OCI-M2 (cell line): ENCODE measurements around the gene LGALS9.
A peak's percentile ranks its signal among the peaks of the same experiment; 100 is the strongest.

Experiments used
- DNase-seq: peaks from one replicate; lab custom pipeline; 2025; ENCODE audit not compliant: unreplicated experiment; lab: John Stamatoyannopoulos, UW

The LGALS9 gene

DNA sequence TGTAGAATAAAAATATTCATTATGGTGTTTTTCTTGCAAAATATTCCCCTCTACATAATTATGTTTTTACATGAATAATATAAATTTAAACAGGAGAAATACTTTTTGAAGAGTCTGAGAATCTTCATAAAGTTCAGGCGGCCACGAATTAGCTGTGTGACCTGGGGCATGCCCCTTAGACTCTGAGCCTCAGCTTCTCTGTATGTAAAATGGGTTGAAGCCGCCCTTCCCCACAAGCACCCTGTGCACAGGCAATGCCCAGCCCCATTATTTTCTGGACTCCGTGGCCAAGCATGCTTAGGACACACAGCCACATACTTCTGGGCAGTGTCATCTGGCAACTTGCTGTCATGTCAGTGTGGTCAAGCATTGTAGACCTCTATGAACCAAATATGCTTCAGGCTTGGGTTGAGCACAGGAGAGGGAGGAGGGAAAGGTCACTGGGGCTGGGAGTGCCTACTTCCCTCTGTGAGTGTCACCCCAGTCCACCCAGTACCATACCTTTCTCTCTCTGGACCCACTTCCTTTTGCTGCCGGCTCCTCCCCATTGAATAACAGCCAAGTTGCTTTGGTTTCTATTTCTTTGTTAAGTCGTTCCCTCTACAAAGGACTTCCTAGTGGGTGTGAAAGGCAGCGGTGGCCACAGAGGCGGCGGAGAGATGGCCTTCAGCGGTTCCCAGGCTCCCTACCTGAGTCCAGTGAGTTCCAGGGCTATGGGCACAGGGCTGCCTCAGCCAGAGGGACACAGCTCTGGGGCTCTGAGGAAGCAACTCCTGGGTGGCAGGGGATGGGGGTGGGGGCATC is at the start of gene LGALS9:
Gene LGALS9, plus strand, starts transcription at position 582 of the 804 bp plus-strand sequence. Its CDS starts 78 bp downstream, at position 660.
- no peak for DNase-seq

DNA sequence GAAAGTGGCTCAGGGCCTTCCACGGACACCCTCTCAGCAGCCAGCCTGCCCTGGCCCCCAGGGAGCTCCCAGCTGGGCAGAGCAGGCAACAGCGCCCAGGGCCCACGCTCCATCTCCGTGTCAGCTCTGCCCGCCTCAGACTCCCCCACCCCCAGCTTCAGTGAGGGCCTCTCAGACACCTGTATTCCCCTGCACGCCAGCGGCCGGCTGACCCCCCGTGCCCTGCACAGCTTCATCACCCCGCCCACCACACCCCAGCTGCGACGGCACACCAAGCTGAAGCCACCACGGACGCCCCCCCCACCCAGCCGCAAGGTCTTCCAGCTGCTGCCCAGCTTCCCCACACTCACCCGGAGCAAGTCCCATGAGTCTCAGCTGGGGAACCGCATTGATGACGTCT is 48.3 kb upstream of the LGALS9 start:
- no peak for DNase-seq

DNA sequence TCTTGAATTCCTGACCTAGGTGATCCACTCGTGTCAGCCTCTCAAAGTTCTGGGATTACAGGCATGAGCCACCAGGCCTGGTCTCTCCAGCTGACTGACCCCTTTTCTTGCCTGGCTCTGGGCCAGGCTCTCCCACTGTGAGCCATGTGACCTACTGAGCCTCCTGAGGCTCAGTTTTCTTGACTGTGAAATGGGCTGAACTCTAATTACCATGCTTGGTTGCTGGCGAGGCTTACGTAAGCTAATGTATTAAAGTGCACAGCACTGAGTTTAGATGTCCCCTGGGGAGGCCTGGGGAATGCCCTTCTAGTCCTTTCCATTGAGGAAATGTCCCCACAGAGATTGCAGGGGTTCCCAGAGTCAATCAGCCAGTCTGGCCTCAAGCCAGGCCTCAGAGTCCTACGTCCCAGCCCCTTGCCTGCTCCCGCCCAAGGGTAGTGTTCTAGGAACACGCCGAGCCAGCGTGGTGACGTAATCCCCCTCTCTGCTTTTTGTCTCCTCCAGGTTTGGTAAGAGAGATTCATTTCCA is 45.8 kb upstream of the LGALS9 start:
- no peak for DNase-seq

DNA sequence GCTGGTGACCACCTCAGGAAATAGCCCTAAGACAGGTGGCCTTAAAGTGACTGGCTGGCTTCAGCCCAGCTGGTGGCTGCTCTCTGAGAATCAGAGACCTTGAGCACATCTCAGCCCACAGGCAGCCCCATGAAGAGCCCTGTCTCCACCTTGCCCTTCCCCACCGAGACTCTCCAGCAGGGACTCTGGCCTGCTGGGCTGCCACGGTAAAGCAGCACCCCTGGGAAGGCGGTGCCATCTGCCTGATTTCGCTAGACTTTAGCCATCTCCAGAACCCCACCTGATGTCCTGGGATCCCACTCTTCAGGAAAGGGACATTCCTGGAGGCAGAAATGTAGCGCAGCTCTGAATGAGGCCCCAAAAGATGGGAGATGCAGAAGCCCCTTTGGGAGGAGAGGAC is 45.2 kb upstream of the LGALS9 start:
- DNase-seq, result no peak

DNA sequence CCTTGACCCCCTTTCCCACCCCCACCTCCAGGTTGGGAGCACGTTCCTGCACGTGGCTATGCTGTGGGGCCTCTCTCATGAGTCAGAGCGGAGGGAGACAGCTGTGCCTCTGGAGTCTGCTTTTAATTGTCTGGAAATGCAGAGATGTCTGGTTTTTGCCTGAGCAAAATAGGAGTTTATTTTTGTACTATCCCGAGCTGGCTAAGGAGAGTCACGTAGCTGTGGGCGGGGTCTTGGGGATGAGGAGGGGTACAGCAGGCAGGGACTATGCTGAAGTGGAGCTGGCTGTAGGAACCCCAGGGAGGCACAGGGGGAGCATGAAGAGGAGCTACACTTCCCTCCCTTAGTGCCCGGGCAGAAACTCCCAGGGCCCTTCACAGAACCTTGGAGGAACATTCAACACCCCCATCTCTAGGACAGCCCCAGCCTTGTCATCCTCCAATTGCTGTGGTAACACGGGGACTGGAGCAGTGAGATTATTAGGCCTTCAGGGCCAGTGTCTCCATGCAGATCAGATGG is 44.7 kb upstream of the LGALS9 start:
- DNase-seq, result no peak

DNA sequence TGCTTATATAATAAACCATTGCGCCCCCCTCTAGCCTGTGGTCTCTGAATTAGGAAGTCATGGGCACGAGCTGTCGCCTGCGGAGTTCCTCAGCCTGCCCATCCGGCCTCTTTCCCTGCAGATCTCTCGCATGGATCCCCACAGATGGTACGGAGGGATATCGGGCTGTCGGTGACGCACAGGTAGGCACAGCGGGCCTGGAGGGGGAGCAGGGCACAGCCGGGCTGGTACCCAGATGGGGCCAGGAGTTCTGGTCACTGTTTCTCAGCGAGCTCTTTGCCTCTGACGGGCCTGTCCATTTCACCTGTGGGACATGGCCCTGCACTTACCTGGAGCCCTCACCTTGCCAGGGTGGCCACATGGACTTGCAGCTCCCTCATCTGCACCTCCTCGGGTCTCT is 42.6 kb upstream of the LGALS9 start:
- no peak for DNase-seq

DNA sequence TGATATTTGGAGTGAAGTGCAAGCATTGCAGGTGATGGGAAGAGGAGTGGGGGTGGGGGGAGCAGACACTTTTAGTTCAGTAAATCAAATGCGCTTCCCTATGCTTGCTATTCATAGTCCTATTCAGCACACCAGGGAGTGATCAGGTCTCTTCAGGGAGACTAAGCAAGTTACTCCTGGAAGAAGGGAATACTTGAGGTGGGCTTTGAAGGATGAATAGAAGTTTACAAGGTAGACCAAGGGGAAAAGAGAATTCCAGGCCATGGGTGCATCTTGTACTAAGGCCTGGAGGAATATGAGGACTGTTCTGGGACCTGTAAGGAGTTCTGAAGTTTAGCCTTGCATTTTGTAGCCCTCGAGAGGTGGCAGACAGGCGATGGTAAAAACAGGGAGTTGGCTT is 40.1 kb upstream of the LGALS9 start:
- DNase-seq, result no peak

DNA sequence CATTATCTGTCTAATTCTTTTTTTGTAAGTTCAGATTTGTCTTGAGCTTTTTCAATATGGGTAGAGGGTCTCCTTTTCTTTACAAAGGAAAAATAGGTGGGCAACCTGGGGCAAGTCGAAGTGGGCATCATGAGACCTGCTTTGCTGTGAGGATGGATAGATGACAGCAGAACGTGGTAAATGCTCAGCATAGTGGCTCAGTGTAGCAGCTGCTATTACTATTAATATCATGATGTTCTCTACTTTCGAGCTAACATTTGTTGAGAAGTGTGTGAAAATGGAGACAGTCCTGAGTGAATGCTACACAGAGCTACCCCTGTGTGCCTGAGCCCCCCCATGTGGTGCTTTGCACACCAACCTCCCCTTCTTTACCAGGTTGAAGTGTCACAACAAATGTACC is 39.0 kb upstream of the LGALS9 start:
- DNase-seq, result no peak

DNA sequence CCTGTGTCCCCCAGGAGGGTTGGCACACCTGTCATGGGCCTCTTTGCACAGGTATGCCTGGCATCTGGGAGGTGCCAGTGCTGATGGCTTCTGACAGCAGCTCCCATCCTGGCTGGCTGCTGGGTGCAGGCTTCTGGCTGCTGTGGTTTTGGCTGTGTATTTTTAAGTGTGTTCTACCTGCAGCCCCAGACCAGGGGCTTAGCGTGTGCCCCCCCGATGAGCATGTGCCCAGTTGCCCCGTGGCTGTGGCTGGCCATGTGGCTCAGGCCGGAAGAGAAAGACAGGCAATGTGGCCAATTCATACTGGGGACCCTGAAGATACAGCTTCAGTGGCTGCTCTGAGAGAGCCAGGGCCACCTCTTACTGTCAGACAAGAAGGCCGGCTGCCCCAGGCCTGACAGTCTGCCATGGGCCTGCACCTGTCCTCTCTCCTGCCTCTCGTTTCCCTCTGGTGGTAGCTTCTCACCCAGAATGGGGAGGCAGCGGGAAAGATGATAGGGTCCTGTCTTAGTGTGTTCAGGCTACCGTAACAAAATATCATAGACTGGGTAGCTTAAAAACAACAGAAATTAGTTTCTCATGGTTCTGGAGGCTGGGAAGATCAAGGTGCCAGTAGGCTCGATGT is 37.6 kb upstream of the LGALS9 start:
- DNase-seq, result no peak

DNA sequence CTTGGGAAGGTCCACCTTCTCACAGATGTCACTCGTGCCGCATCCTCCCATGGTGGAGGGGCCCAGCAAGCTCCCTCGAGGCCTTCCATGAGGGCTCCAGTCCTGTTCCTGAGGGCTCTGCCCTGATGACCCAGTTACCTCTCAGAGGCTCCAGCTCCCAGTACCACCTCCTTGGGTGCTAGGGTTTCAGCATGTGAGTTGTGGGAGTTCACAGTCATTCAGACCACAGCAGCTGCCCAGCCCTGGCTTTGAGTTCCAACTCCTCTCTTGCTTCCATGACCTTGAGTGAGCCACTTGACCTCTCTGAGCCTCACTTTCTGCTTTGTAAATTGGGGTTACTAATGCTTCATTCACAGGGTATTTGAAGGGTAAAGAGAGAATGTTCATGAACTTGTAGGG is 37.1 kb upstream of the LGALS9 start:
- no peak for DNase-seq

DNA sequence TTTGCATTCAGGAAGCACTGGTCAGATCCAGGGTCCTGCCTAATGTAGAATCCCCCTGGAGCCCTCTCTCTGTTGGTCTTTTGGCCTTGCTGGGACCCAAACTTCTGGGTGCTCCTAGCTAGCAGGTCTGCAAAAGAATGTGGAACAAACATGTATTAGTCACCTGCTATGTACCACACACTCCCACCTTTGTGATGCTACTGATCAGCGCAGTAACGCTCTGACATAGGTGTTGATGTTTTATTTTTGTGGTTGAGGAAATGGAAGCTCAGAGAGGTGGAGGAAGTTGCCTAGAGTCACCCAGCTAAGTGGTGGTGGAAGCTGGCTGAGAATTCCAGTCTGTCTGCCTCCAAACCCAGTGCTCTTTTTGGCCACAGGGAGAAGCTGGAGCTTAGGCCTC is 35.8 kb upstream of the LGALS9 start:
- DNase-seq, result no peak

DNA sequence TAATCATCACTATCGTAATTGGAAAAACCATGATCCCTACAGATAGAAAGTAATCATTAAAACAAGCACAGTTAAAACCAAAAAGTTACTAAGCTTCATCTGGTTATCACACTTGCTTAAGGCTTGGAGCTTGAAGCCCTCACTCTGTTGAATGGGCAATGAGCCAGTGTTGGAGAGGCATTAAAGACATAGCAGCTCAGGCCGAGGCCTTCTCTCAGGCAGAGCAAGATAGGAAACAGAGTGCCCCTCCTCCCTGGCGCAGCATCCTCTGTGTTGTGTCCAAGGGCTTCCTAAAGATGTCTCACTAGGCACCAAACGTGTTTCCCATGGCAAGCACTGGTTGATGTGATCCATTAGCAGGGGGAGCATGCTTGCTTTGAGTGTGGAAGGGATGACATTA is 34.9 kb upstream of the LGALS9 start:
- no peak for DNase-seq

DNA sequence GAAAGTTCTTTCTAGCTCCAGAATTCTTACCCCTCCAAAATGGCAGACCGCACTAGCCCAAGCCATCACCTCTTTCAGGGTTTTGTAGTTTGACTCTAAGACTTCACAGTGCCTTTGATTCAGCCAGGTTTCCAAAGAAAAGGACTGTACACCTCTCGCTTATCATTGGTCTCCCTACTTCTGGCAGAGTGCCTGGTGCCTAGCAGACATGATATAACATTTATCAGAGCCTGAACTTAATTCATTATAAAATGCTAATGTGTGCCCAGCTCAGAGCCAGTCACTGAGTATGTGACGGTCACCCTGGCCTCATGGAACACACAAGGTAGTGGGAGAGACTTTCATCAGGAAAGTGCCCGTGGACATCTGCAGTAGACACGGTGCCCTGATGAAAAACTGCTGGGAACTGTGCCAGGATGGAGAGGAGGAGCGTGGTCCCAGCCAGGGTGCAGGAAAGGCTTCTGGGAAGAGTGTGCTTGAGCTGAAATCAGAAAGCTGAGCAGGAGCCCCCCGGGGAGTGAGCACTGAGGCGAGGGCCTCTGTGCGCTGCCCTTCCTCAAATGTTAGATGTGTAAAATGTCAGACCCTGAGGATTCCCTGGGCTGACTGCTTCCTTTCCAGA is 34.3 kb upstream of the LGALS9 start:
- no peak for DNase-seq

DNA sequence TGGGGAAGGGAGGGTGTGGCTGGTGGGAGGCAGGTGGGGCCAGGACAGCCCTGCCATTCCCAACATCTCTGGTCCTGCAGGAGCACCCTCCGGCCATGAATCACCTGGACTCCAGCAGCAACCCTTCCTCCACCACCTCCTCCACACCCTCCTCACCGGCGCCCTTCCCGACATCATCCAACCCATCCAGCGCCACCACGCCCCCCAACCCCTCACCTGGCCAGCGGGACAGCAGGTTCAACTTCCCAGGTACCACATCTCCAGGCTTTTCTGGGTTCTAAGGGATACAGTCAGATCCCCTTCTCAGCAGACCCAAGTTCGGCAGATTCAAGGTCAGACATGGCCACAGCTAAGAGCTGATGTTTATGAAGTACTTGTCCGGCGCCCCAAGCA is 33.8 kb upstream of the LGALS9 start:
- no peak for DNase-seq

DNA sequence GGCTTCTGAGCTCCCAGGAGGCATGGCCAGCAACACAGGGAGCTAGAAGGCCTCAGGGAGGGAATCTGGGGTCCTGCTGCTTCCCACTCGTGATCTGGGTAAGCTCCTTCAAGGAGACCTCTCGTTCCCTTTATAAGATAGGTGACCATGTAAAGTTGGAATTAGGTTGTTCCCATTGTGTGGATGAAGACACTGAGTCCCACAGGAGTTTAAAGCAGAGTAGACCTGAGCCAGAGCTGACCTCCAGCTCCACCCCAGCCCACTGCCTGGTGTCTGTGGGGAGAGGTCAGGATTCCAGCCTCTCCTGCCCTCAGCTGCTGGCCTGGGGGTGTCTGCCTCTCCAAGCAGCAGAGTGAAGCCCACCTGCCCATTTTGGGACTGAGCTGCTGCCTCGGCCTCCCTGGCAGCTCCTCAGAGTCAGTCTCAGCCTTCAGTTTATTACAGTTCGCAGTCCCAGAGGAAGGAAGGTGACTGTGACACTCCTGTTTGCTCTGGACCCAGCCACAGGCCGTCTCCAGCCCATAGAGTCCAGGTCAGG is 33.1 kb upstream of the LGALS9 start:
- DNase-seq, result no peak

DNA sequence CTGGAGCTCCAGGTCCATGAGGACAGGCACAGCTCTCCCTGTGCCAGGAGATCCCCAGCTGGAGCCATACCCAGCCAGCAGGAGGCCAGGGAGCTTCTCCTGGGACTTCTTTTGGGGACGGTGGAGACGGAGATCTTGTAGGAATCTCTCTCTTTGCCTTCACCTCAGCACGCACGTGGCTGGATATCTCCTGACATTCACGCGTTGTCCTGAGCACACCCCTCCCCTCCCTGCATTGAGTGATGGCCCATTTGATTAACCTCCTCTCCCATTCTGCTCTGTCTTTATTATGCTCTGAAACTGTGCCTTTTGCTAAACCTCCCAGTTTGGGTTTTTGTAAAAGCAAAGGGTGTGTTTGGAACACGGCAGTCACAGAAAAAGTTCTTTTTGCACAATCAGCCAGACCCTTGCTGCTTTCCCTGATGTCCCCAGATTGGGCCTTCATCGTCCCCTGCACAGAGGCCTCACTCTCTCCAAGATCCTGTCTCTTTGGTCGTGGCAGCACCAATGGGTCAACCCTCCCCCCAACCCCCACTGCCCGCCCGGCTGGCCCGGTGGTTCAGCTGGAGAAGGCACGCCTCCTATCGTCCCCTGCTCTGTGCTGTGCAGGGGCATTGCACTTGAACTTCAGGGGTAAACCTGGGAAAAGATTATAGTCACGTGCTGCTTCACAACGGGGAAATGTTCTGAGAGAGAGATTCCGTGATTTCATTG is 32.5 kb upstream of the LGALS9 start:
- DNase-seq, result no peak

DNA sequence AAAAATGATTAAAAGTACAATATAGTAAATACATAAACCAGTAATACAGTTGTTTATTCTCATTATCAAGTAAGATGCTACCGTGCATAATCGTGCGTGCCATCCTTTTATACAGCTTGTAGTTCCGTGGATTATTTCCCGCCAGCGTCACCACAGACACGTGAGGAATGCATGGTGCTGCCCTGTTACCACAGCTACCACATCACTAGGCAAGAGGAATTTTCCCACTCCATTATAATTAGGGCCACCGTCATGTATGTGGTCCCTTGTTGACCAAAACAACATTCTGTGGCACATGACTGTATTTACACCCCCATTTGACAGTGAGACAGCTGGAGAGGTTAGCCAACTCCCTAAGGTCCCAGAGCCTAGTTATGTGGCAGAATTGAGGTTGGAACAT is 30.5 kb upstream of the LGALS9 start:
- DNase-seq, result no peak

DNA sequence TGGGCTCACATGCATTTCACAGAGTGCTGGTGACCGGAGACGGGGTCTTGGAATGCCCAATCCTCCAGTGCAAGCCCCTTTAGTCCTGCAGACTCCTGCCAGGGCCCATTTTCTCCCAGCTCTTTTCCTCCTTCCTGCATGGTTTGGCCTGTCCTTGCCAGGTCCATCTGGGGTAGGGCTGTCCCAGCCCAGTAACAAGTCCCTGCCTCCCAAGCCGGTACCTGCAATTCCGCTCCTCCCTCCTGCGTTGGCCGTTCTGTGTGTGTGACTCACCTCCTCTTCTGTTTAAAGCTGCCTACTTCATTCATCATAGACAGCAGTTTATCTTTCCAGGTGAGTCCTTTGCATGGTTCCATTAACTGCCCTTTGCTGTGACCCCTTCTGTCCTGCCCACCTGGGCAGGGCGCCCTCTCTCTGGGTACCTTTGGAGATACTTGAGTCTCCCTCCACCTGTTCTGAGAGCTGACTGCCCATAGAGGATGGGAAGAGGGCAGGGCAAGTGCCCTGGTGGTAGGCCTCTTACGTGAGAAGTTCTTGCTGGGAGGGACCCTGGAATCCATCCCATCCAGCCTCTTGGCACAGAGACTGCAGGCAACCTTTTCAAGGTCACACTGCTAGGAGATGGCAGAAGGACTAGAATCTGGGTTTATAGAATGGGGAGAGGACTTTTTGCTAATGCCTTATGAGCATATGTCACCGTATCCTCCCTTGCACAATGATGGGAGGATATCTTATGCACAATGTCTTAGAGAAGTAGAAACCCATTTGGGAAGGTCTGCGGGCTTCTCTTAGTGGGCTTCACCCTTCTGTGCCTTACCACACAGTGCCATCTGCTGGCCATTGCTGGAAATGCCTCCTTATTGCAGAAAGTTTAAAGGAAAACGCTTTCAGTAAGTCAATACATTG is 29.7 kb upstream of the LGALS9 start:
- peak; percentile 49 for DNase-seq

DNA sequence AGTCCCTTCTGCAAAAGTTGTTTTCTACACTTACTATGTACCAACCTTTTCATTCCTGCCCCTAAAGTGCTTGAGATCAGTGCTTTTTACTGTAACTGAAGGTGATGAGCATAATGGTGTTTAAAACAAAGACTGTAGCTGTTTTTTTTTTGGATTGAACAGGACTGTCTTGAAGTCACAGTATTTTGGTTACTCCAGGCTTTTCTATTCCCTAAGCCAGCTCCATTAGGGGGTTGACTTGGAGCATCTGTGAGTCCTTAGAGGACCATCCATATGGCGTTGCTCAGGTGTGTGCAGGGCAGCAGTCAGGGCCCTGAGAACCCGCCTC is 29.0 kb upstream of the LGALS9 start:
- no peak for DNase-seq
